ENCODE results near the gene ANKRD60. TPM values are rescaled to one million over a fixed set of nuclear protein-coding genes. Genes with fewer than 3 reads are reported as not detected.
A peak's percentile ranks its signal among the peaks of the same experiment; 100 is the strongest.

The ANKRD60 gene
- total RNA-seq, 1 donor from 2014 or later: not detected

GRCh38 chr20:58238490-58238889, 10.0 kb upstream of the ANKRD60 start:
- Mint-ChIP-seq H3K9me3 (no peaks in the 10 kb centered on the region), H3K27me3 (no peaks in the 10 kb centered on the region), H3K27ac (no peak overlapping the region), H3K4me3 (no peak overlapping the region), H3K4me1 (peaks cover 23% of the 10 kb centered on the region), H3K36me3 (ENCODE audit: low read depth) (peaks cover 37% of the 10 kb centered on the region)
- intact Hi-C loops (cut with micrococcal nuclease): loop anchor here (5.0 kb wide), 2 partner anchors 149 to 609 kb away; partner anchors contain the start of gene VAPB
- no peak for DNase-seq

- H3K4me1 Mint-ChIP-seq: peaks cover 23% of the 10 kb centered on the region
- intact Hi-C loops (cut with micrococcal nuclease): loop anchor here (1.0 to 5.0 kb wide), 7 partner anchors 35 to 610 kb away; partner anchors contain the start of genes STX16 and VAPB
- H3K36me3 Mint-ChIP-seq (ENCODE audit: low read depth): peaks cover 32% of the 10 kb centered on the region
- H3K9me3 Mint-ChIP-seq: no peaks in the 10 kb centered on the region
- H3K4me3 Mint-ChIP-seq: peak overlapping the region; percentile 91
- H3K27ac Mint-ChIP-seq: peak overlapping the region; percentile 94
- H3K27me3 Mint-ChIP-seq: no peaks in the 10 kb centered on the region
- DNase-seq: no peak
Observed at GRCh38 chr20:58237318-58238132, 9.1 kb upstream of the ANKRD60 start.

- peaks cover 23% of the 10 kb centered on the region for H3K4me1 Mint-ChIP-seq
- peak; percentile 96 for DNase-seq
- H3K36me3 Mint-ChIP-seq (ENCODE audit: low read depth): peaks cover 28% of the 10 kb centered on the region
- H3K27me3 Mint-ChIP-seq: no peaks in the 10 kb centered on the region
- intact Hi-C loops (cut with micrococcal nuclease): loop anchor here (1.0 to 5.0 kb wide), 7 partner anchors 36 to 611 kb away; partner anchors contain the start of genes STX16 and VAPB
- peak overlapping the region; percentile 91 for H3K4me3 Mint-ChIP-seq
- H3K9me3 Mint-ChIP-seq: no peaks in the 10 kb centered on the region
- H3K27ac Mint-ChIP-seq: peak overlapping the region; percentile 94
Observed at GRCh38 chr20:58236612-58237317, 8.3 kb upstream of the ANKRD60 start.

GRCh38 chr20:58235010-58235409, 6.6 kb upstream of the ANKRD60 start:
- Mint-ChIP-seq H3K27me3 (peaks cover 7% of the 10 kb centered on the region), H3K27ac (peak overlapping the region; percentile 16), H3K36me3 (ENCODE audit: low read depth) (peaks cover 31% of the 10 kb centered on the region), H3K4me3 (peak overlapping the region; percentile 34), H3K9me3 (no peaks in the 10 kb centered on the region), H3K4me1 (peaks cover 23% of the 10 kb centered on the region)
- peak; percentile 62 for DNase-seq
- intact Hi-C loops (cut with micrococcal nuclease): loop anchor here (5.0 kb wide), 2 partner anchors 152 to 612 kb away; partner anchors contain the start of gene VAPB

- intact Hi-C loops (cut with micrococcal nuclease): no loop called here
- Mint-ChIP-seq H3K27me3 (peaks cover 17% of the 10 kb centered on the region), H3K9me3 (no peaks in the 10 kb centered on the region), H3K4me1 (peaks cover 29% of the 10 kb centered on the region), H3K36me3 (ENCODE audit: low read depth) (peaks cover 32% of the 10 kb centered on the region), H3K4me3 (no peak overlapping the region), H3K27ac (no peak overlapping the region)
- peak; percentile 86 for DNase-seq
Observed at GRCh38 chr20:58233881-58234528, 5.6 kb upstream of the ANKRD60 start.

- intact Hi-C loops (cut with micrococcal nuclease): no loop called here
- H3K36me3 Mint-ChIP-seq (ENCODE audit: low read depth): peaks cover 34% of the 10 kb centered on the region
- no peaks in the 10 kb centered on the region for H3K9me3 Mint-ChIP-seq
- no peak for DNase-seq
- H3K27ac Mint-ChIP-seq: no peak overlapping the region
- peaks cover 21% of the 10 kb centered on the region for H3K27me3 Mint-ChIP-seq
- peaks cover 32% of the 10 kb centered on the region for H3K4me1 Mint-ChIP-seq
- no peak overlapping the region for H3K4me3 Mint-ChIP-seq
Observed at GRCh38 chr20:58233393-58233792, 4.9 kb upstream of the ANKRD60 start.

- Mint-ChIP-seq H3K27me3 (peaks cover 36% of the 10 kb centered on the region), H3K27ac (no peak overlapping the region), H3K4me1 (peaks cover 23% of the 10 kb centered on the region), H3K4me3 (no peak overlapping the region), H3K36me3 (ENCODE audit: low read depth) (peaks cover 34% of the 10 kb centered on the region), H3K9me3 (no peaks in the 10 kb centered on the region)
- DNase-seq: no peak
- intact Hi-C loops (cut with micrococcal nuclease): no loop called here
Observed at GRCh38 chr20:58231683-58232082, 3.2 kb upstream of the ANKRD60 start.

GRCh38 chr20:58229198-58229798, 845 bp upstream of the ANKRD60 start:
- Mint-ChIP-seq H3K4me3 (peak overlapping the region; percentile 68), H3K27ac (no peak overlapping the region), H3K27me3 (peaks cover 48% of the 10 kb centered on the region), H3K9me3 (no peaks in the 10 kb centered on the region), H3K36me3 (ENCODE audit: low read depth) (peaks cover 29% of the 10 kb centered on the region), H3K4me1 (peaks cover 14% of the 10 kb centered on the region)
- DNase-seq: no peak
- intact Hi-C loops (cut with micrococcal nuclease): no loop called here

- intact Hi-C loops (cut with micrococcal nuclease): no loop called here
- Mint-ChIP-seq H3K4me1 (peaks cover 18% of the 10 kb centered on the region), H3K9me3 (no peaks in the 10 kb centered on the region), H3K27ac (no peak overlapping the region), H3K4me3 (peak overlapping the region; percentile 40), H3K36me3 (ENCODE audit: low read depth) (peaks cover 26% of the 10 kb centered on the region), H3K27me3 (peaks cover 49% of the 10 kb centered on the region)
- DNase-seq: no peak
Observed at GRCh38 chr20:58228103-58228483, 360 bp downstream of the ANKRD60 start.

GRCh38 chr20:58227391-58228102, 906 bp downstream of the ANKRD60 start:
- H3K27ac Mint-ChIP-seq: no peak overlapping the region
- peaks cover 23% of the 10 kb centered on the region for H3K36me3 Mint-ChIP-seq (ENCODE audit: low read depth)
- H3K27me3 Mint-ChIP-seq: peaks cover 49% of the 10 kb centered on the region

GRCh38 chr20:58225452-58226200, 2.8 kb downstream of the ANKRD60 start:
- Mint-ChIP-seq H3K27me3 (peaks cover 53% of the 10 kb centered on the region), H3K9me3 (no peaks in the 10 kb centered on the region), H3K36me3 (ENCODE audit: low read depth) (peaks cover 20% of the 10 kb centered on the region), H3K4me1 (peaks cover 18% of the 10 kb centered on the region), H3K27ac (no peak overlapping the region), H3K4me3 (no peak overlapping the region)
- DNase-seq: no peak
- intact Hi-C loops (cut with micrococcal nuclease): no loop called here

More at GRCh38 chr20:58227391-58228102, 906 bp downstream of the ANKRD60 start:
- Mint-ChIP-seq H3K4me3 (no peak overlapping the region), H3K9me3 (no peaks in the 10 kb centered on the region), H3K4me1 (peaks cover 18% of the 10 kb centered on the region)
- intact Hi-C loops (cut with micrococcal nuclease): no loop called here
- DNase-seq: no peak

- intact Hi-C loops (cut with micrococcal nuclease): no loop called here
Observed at GRCh38 chr20:58224974-58225373, 3.5 kb downstream of the ANKRD60 start.

More at GRCh38 chr20:58224974-58225373, 3.5 kb downstream of the ANKRD60 start:
- H3K36me3 Mint-ChIP-seq (ENCODE audit: low read depth): peaks cover 15% of the 10 kb centered on the region
- DNase-seq: no peak
- H3K27me3 Mint-ChIP-seq: peaks cover 49% of the 10 kb centered on the region
- H3K9me3 Mint-ChIP-seq: peaks cover 3% of the 10 kb centered on the region
- no peak overlapping the region for H3K4me3 Mint-ChIP-seq
- peaks cover 18% of the 10 kb centered on the region for H3K4me1 Mint-ChIP-seq
- H3K27ac Mint-ChIP-seq: no peak overlapping the region
